ENCODE results near the gene MKRN3. TPM values are rescaled to one million over a fixed set of nuclear protein-coding genes. Genes with fewer than 3 reads are reported as not detected.

MKRN3 gene
- total RNA-seq, 4 donors from 2014 or later, result 1.4 TPM; not detected in 3

- no peak for DNase-seq (ENCODE audit: low spot score)
- no peak for ATAC-seq (ENCODE audit: low FRiP score)
- TF ChIP-seq, protein P1, sequence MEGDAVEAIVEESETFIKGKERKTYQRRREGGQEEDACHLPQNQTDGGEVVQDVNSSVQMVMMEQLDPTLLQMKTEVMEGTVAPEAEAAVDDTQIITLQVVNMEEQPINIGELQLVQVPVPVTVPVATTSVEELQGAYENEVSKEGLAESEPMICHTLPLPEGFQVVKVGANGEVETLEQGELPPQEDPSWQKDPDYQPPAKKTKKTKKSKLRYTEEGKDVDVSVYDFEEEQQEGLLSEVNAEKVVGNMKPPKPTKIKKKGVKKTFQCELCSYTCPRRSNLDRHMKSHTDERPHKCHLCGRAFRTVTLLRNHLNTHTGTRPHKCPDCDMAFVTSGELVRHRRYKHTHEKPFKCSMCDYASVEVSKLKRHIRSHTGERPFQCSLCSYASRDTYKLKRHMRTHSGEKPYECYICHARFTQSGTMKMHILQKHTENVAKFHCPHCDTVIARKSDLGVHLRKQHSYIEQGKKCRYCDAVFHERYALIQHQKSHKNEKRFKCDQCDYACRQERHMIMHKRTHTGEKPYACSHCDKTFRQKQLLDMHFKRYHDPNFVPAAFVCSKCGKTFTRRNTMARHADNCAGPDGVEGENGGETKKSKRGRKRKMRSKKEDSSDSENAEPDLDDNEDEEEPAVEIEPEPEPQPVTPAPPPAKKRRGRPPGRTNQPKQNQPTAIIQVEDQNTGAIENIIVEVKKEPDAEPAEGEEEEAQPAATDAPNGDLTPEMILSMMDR (IDR thresholded peaks at IDR 0.05), result no peak
Measured at GRCh38 chr15:23566651-23567050, 1.2 kb downstream of the MKRN3 start.

DNA sequence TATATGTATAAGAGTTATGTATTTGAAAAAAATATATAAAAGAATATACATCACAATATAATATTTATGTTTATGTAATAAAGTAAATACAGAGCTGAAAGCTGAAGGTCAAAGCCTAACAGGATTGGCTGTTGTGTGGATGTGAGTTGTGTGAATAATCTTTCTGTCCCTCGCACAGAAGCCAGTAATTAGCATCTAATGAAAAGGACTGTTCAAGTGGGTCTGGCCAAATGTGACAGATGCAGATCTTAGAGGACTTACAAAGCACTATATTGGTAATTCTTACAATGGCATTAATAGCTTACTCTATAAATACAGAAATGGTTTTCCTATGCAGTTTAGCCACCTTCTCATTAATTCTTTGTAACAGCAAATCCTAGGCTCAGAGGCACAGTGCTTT is 2.4 kb downstream of the MKRN3 start:
- TF ChIP-seq, protein P1 (IDR thresholded peaks at IDR 0.05), result no peak
- no peak for DNase-seq (ENCODE audit: low spot score)
- no peak for ATAC-seq (ENCODE audit: low FRiP score)

DNA sequence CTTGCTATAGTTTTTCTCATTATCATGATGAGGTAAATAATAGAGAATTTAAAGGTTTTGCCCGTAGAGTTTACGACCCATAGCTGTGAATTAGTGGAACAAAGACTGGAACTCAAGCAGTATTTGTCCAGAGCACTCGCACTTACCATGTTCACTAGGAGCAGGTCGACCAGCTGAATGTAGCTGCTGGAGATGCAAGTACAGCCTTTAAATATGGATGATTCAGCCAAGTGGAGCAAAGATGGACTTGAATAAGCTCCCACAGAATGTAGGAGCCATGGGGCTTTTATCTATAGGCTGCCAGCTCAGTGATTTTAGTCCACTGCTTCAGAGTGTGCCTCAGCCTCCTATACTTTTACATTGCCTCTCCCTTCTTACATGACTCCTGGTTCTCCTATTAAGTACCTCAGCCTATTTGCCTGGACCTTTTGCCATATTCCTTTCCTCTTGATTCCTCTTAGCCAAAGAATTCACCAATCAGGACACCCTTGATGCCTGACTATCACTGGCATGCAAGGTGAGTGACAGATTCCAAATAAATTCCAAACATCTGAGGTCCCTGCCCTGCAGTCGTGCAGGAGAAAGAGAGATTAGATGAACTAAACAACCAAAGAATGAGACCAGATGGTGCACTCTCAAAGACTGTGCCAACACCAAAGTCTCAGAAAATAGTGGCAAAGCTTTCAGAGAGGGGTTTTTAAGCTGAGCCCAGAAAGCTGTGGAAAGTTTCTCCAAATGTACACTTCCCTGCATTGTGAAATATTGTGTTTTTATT is 3.9 kb downstream of the MKRN3 start:
- TF ChIP-seq, protein P1 (IDR thresholded peaks at IDR 0.05), result no peak
- no peak for DNase-seq (ENCODE audit: low spot score)
- ATAC-seq (ENCODE audit: low FRiP score), result no peak

- TF ChIP-seq, protein P1 (IDR thresholded peaks at IDR 0.05), result no peak
- no peak for ATAC-seq (ENCODE audit: low FRiP score)
- DNase-seq (ENCODE audit: low spot score), result no peak
Measured at GRCh38 chr15:23570486-23570885, 5.0 kb downstream of the MKRN3 start.

DNA sequence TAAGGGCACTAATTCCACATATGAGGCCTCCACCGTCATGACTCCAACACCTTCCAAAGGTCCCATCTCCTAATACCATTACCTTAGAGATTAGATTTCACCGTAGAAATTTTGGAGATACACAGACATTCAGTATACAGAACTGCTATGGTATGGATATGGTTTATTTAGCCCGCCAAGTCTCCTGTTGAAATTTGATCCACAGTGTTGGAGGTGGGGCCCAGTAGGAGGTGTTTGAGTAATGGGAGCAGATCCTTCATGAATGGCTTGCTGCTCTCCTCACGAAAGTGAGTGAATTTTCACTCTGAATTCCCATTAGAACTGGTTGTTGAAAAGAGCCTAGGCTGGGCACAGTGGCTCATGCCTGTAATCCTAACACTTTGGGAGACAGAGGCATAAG is 7.4 kb downstream of the MKRN3 start:
- ATAC-seq (ENCODE audit: low FRiP score) (no peak), DNase-seq (ENCODE audit: low spot score) (no peak)
- TF ChIP-seq, protein P1 (IDR thresholded peaks at IDR 0.05), result no peak

DNA sequence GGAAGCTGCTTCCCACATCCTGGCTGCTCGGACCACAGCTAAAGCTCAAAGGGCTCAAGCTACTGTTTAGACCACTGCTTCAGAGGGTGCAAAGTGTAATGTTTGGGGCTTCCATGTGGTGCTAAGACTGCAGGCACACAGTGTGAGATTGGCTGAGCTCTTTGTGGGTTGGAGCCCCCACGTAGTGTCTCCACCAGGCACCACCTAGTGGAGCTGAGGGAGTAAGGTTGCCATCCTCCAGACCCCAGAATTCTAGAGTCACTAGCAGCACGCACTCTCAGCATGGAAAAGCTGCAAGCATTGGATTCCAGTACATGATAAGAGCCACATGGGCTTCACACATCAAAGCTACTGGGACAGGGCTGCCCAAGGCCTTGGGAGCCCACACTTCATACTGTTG is 9.3 kb downstream of the MKRN3 start:
- DNase-seq (ENCODE audit: low spot score) (no peak), ATAC-seq (ENCODE audit: low FRiP score) (no peak)
- TF ChIP-seq, protein P1 (IDR thresholded peaks at IDR 0.05), result no peak

GRCh38 chr15:23576061-23576460 is 10.6 kb downstream of the MKRN3 start:
- DNase-seq (ENCODE audit: low spot score), result no peak
- TF ChIP-seq, protein P1 (IDR thresholded peaks at IDR 0.05), result no peak
- no peak for ATAC-seq (ENCODE audit: low FRiP score)
